ENCODE data around the gene RASSF9.

Gene RASSF9

GRCh38 chr12:85836197-85837090 is at the start of gene RASSF9:
Gene RASSF9 (minus strand): TSS chr12:85836409. CDS start chr12:85836201, 208 bp downstream.
- DNase-seq (ENCODE audit: low read depth, low spot score) = no peak

GRCh38 chr12:85883763-85884162 is 47.6 kb upstream of the RASSF9 start:
- DNase-seq (ENCODE audit: low read depth, low spot score) = no peak

GRCh38 chr12:85877459-85877858 is 41.2 kb upstream of the RASSF9 start:
- DNase-seq (ENCODE audit: low read depth, low spot score) = no peak

GRCh38 chr12:85874031-85874461 is 37.8 kb upstream of the RASSF9 start, which contains the start of gene NTS:
Gene NTS (plus strand): TSS chr12:85874295. CDS start chr12:85874404, 109 bp downstream.
- no peak for DNase-seq (ENCODE audit: low read depth, low spot score)

- DNase-seq (ENCODE audit: low read depth, low spot score) = no peak
Observed at GRCh38 chr12:85872497-85873091, 36.4 kb upstream of the RASSF9 start.

- DNase-seq (ENCODE audit: low read depth, low spot score) = no peak
Observed at GRCh38 chr12:85866986-85867776, 31.0 kb upstream of the RASSF9 start.

- no peak for DNase-seq (ENCODE audit: low read depth, low spot score)
Observed at GRCh38 chr12:85865890-85866289, 29.7 kb upstream of the RASSF9 start.

GRCh38 chr12:85856966-85857365 is 20.8 kb upstream of the RASSF9 start:
- no peak for DNase-seq (ENCODE audit: low read depth, low spot score)

- DNase-seq (ENCODE audit: low read depth, low spot score) = no peak
Observed at GRCh38 chr12:85855305-85855704, 19.1 kb upstream of the RASSF9 start.

- DNase-seq (ENCODE audit: low read depth, low spot score) = no peak
Observed at GRCh38 chr12:85849344-85849743, 13.1 kb upstream of the RASSF9 start.

- no peak for DNase-seq (ENCODE audit: low read depth, low spot score)
Observed at GRCh38 chr12:85843606-85844310, 7.5 kb upstream of the RASSF9 start.

GRCh38 chr12:85835426-85836196 is 598 bp downstream of the RASSF9 start:
- no peak for DNase-seq (ENCODE audit: low read depth, low spot score)

GRCh38 chr12:85834378-85834777 is 1.8 kb downstream of the RASSF9 start:
- no peak for DNase-seq (ENCODE audit: low read depth, low spot score)

- DNase-seq (ENCODE audit: low read depth, low spot score) = no peak
Observed at GRCh38 chr12:85833579-85833978, 2.6 kb downstream of the RASSF9 start.

- DNase-seq (ENCODE audit: low read depth, low spot score) = no peak
Observed at GRCh38 chr12:85831327-85831990, 4.8 kb downstream of the RASSF9 start.

GRCh38 chr12:85829391-85829790 is 6.8 kb downstream of the RASSF9 start:
- DNase-seq (ENCODE audit: low read depth, low spot score) = no peak

GRCh38 chr12:85828576-85828975 is 7.6 kb downstream of the RASSF9 start:
- DNase-seq (ENCODE audit: low read depth, low spot score) = no peak

GRCh38 chr12:85825746-85826145 is 10.5 kb downstream of the RASSF9 start:
- DNase-seq (ENCODE audit: low read depth, low spot score) = no peak

- no peak for DNase-seq (ENCODE audit: low read depth, low spot score)
Observed at GRCh38 chr12:85823436-85824180, 12.6 kb downstream of the RASSF9 start.
